Kidney (tissue), 14 donors: ENCODE measurements around the gene ALK. TPM values are rescaled to one million over a fixed set of nuclear protein-coding genes. Genes with fewer than 3 reads are reported as not detected.

Source experiments
- DNase-seq, 5 donors: peaks; one replicate each; pipeline ENCODE4 v3.0.0-alpha.2; 2013 to 2020
- FAIRE-seq: peaks from 2 replicates; lab custom pipeline; 2012; peaks lifted over from hg19 to GRCh38; lab: Jason Lieb, UNC
- H3K27ac ChIP-seq, 2 donors: one replicate each; pipeline ENCODE4 v1.7.0; 2013; ENCODE audit warnings: low read depth in 2 of 2, low read length in 2 of 2, inconsistent platforms in 1 of 2
- H3K27me3 ChIP-seq: one replicate; pipeline ENCODE4 v1.7.1; 2013; ENCODE audit warnings: low read length, inconsistent platforms; ENCODE audit not compliant: control insufficient read depth, insufficient read depth
- H3K36me3 ChIP-seq, 3 donors: one replicate each; pipeline versions ENCODE4 v1.7.0 to v1.7.1; 2013; ENCODE audit warnings: low read length in 3 of 3, control low read depth in 1 of 3, inconsistent platforms in 1 of 3; ENCODE audit not compliant: insufficient read depth in 3 of 3, control insufficient read depth in 2 of 3
- H3K4me1 ChIP-seq, 3 donors: one replicate each; pipeline versions ENCODE4 v1.7.0 to v1.7.1; 2013; ENCODE audit warnings: low read length in 3 of 3, inconsistent platforms in 1 of 3, low read depth in 1 of 3; ENCODE audit not compliant: control insufficient read depth in 2 of 3, insufficient read depth in 2 of 3
- H3K4me3 ChIP-seq, 3 donors: one replicate each; pipeline versions ENCODE4 v1.7.0 to v1.8.1; 2013; ENCODE audit warnings: low read length in 3 of 3, control low read depth in 1 of 3, inconsistent platforms in 1 of 3
- H3K9ac ChIP-seq, 3 donors: one replicate each; pipeline versions ENCODE4 v1.7.0 to v1.7.1; 2013; ENCODE audit warnings: low read length in 3 of 3, control low read depth in 1 of 3, inconsistent platforms in 1 of 3
- H3K9me3 ChIP-seq, 3 donors: one replicate each; pipeline versions ENCODE4 v1.7.0 to v1.7.1; 2013; ENCODE audit warnings: low read length in 3 of 3, control low read depth in 1 of 3, inconsistent platforms in 1 of 3; ENCODE audit not compliant: control insufficient read depth in 2 of 3, insufficient read depth in 1 of 3
- CTCF ChIP-seq: IDR thresholded peaks from 3 replicates; pipeline ENCODE4 v1.5.1; 2012; ENCODE audit warnings: mild to moderate bottlenecking, moderate library complexity, borderline replicate concordance; ENCODE audit not compliant: insufficient read depth; ENCODE audit errors: extremely low read depth
- intact Hi-C: fragments of 100-400 bp; cut with DNase I; formaldehyde crosslinking; loops from one replicate; pipeline ENCODE4 v1.11.1; 2022
- polyA plus RNA-seq: library from polyadenylated mRNA; stranded (reverse); fragments of 350-450 nt; fragmentation: Illumina TruSeq; extraction: RNeasy Lipid Tissue Mini Kit (QIAGEN cat#74804); gene quantifications from one replicate; pipeline ENCODE4 v1.2.3, GENCODE V29; 2014; ENCODE audit warnings: low read depth, low replicate concordance; ENCODE audit not compliant: insufficient read depth
- total RNA-seq: library from RNA; stranded (reverse); fragmentation: NEBNext Ultra II Directional; extraction: Animal tissue kit (Norgen Biotek cat#: 25700); gene quantifications from one replicate; pipeline ENCODE4 v1.2.1, GENCODE V29; 2021
- donor health status: control.
- donor health status: control.
- donor health status: control.
- donor health status: control.
- donor health status: control.
- donor health status: DM: yes; HTN: yes; CAD: no.
- donor health status: Normal renal cell carcinoma (clear cell type).

The ALK gene
- total and polyA plus RNA-seq, 2 donors from 2014 or later = 0.13 TPM; not detected in 1

- no peak overlapping the region for H3K27ac ChIP-seq
- FAIRE-seq = no peak
Observed at GRCh38 chr2:29519338-29519925, 402.0 kb downstream of the ALK start.

GRCh38 chr2:29518646-29519337, 402.6 kb downstream of the ALK start:
- no peak for DNase-seq

More at GRCh38 chr2:29519338-29519925, 402.0 kb downstream of the ALK start:
- H3K36me3 ChIP-seq = no peaks in the 10 kb centered on the region
- no peak overlapping the region for H3K9ac ChIP-seq
- intact Hi-C loops = no loop called here
- H3K4me1 ChIP-seq = no peaks in the 10 kb centered on the region
- H3K4me3 ChIP-seq = no peak overlapping the region
- no peaks in the 10 kb centered on the region for H3K27me3 ChIP-seq
- DNase-seq = no peak
- no peak for TF ChIP-seq CTCF
- H3K9me3 ChIP-seq = no peaks in the 10 kb centered on the region

GRCh38 chr2:29518010-29518409, 403.4 kb downstream of the ALK start:
- H3K4me1 ChIP-seq = no peaks in the 10 kb centered on the region
- intact Hi-C loops = no loop called here
- FAIRE-seq = no peak
- H3K9ac ChIP-seq = no peak overlapping the region
- H3K4me3 ChIP-seq = no peak overlapping the region
- DNase-seq = no peak
- TF ChIP-seq CTCF = no peak
- H3K27ac ChIP-seq = no peak overlapping the region
- no peaks in the 10 kb centered on the region for H3K9me3 ChIP-seq
- no peaks in the 10 kb centered on the region for H3K36me3 ChIP-seq
- no peaks in the 10 kb centered on the region for H3K27me3 ChIP-seq

More at GRCh38 chr2:29518646-29519337, 402.6 kb downstream of the ALK start:
- Histone ChIP-seq H3K36me3 (no peaks in the 10 kb centered on the region), H3K4me3 (no peak overlapping the region), H3K9ac (no peak overlapping the region), H3K27me3 (no peaks in the 10 kb centered on the region), H3K27ac (no peak overlapping the region), H3K4me1 (no peaks in the 10 kb centered on the region), H3K9me3 (no peaks in the 10 kb centered on the region)
- intact Hi-C loops = no loop called here
- no peak for TF ChIP-seq CTCF
- no peak for FAIRE-seq
